ENCODE data around the gene PIF1. TPM values are rescaled to one million over a fixed set of nuclear protein-coding genes. Genes with fewer than 3 reads are reported as not detected.
"Not testable (repeated sequence)": the region's sequence is repeated elsewhere in the genome, so short reads cannot be mapped to it uniquely, and the experiment has no call there.

PIF1 gene
- polyA plus RNA-seq, 3 donors = 8.7 to 19.8 (median 16.3) TPM

DNA sequence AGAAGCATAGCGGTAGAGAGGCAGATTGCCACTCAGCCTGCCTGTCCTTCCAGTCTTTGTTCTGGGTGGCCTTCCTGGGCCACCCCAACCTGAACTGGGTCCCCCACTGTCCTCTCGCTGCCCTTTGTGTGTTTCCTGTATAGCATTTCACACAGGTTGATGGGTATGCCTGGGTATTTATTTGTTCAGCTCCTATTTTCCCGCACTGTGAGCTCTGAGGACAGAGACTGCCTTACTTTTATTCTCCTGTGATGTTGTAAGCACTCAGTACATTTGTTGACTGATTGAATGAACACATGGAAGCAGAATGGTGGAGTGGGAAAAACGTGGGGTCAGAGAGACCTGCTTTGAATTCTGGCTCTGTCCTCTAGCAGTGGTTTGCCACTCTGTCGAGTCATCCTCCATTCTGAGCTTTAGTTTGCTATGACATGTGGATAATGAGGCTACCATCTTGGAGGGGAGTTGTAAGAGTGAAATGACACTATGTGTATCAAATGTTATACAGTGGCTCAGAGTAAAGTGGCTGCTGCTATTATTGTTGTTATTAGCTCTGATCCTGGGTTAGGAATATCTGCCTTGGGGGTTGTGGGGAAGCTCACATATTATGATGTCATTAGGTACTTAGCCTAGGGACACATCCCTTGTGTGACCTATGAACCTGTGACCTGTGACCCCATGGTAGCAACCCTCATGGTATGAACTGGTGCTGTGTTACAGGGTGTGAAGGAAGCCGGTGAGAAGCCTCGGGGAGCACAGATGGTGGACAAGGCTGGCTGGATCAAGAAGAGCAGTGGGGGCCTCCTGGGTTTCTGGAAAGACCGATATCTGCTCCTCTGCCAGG, 22.6 kb upstream of the PIF1 start:
- DNase-seq = no peak

DNA sequence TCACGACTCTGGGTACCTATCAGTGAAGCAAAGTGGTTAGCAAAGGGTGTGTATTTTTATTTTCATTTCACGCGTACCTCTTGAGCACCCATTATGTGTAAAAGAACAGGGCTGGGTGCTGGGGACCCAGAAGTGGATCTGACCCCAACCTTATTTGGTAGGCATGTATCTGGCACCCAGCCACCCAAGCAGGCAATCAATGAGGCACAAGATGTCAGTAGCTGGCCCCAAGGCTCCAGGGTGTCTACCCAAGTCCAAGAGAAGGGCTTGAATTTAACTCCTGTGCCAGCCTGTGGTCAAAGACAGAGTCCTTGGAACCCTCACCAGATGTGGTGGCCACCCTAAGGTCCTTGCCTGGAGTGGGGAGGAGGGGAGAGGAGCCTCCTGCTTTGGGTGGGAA, 22.0 kb upstream of the PIF1 start:
- DNase-seq = no peak

DNA sequence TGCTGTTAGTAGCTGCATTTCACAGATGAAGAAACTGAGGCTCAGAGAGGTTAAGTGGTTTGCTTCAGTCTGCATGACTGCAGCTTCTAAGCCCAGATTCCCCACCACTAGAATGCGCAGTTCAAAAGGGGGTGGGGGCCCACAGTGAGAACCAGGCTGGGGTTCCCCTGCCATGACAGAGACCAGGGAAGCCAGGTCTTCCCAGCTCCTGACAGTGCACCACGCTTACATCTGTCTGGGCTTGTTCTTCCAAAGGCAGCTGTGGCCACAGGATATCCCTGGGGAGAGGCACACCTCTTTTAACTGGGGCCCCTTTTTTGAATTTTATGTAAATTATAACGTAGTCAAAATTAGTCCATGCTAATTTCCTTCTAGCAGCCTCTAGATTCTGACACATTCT, 21.6 kb upstream of the PIF1 start:
- no peak for DNase-seq

DNA sequence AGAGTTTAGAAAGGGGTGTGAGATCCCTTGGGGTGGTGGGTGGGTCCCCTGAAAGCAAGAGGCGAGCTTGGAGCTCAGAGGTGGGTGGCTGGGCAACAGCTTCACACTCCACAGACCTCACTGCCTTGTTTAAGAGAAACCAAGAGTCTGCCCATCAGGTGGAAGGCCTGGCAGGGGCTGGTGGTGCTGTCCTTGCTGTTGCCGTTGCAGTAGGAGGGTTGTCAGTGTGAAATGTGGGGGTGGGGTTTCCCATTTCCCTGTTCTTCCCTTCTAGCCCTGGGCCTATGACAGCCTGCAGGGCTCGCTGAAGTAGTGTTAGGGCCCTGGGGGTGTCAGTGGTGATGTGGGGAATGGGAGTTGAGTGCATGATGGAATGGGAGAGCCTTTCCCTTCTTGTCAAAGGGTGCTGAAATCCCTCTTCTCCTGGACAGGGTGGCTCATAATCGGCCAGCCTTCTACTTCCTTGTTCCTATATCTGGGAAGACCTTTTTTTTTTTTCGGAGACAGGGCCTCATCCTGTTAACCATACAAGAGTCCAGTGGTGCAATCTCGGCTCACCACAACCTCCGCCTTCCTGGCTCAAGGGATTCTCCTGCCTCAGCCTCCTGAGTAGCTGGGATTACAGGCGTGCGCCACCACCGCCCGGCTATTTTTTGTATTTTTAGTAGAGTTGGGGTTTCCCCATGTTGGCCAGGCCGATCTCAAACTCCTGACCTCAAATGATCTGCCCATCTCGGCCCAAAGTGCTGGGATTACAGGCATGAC, 20.6 kb upstream of the PIF1 start:
- no peak for DNase-seq

DNA sequence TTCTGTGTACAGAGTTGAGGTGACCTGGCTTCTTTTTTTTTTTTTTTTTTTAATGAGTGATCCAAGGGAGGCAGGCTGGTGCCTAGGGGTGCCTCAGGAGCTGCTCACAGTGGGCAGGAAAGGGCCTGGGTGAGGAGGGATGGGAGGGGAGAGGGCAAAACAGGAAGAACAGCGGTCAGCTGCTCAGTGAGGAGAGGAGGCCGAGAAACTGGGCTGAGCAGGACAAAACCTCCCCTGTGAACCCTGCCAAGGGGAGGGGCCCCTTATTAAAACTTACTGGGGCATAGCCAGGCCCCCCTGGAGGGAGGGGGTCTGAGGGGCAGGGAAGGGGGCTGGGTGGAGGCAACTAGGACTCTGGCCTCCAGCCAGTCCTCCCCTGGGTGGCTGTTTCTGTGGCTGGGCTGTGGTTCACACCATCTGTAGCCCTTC, 19.8 kb upstream of the PIF1 start:
- no peak for DNase-seq

DNA sequence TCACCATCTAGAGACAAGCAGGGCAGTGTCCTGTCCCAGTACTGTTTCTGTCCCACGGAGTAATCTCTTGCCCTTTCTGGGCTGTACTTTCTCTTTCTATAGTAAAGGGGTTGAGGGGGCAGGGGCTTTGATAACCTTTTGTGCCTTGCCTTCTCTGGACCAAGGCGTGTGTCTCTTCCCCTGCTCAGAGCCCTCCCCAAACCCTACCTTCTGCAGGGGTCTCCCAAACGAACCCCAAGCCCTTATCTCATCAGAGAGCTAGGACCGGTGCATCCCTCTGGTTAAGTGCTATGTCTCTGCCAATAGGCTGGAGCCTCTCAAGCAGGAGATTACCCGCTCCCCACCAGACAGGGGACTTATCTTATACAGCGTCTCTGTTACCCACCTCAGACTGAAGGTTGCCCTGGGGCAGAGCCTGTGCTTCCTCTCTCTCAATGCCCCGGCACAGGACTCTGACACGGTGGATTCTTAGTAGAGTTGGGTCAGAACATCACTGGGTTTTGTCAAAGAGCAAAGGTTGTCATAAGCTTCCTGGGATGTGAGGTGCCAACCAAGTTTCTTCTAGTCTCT, 19.2 kb upstream of the PIF1 start:
- DNase-seq = no peak

DNA sequence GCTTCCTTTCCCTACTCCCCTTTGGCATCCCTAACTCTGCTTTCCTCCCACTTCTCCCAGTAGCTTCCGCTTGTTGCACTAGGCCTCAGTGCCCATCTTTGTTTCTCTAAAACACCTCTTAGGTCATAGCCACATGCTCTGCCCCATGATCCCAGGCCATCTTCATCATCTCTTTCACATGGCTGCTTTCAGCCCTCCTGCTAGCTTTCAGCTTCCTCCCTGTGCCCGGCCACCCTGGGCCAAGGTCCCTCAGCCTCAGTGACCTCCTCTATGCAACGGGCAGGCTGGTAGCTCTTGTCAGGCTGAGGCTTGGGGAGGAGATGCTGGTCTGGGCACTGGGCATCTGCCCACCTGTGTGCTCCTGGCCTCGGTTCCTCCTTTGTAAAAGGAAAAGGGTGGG, 18.5 kb upstream of the PIF1 start:
- DNase-seq = no peak

DNA sequence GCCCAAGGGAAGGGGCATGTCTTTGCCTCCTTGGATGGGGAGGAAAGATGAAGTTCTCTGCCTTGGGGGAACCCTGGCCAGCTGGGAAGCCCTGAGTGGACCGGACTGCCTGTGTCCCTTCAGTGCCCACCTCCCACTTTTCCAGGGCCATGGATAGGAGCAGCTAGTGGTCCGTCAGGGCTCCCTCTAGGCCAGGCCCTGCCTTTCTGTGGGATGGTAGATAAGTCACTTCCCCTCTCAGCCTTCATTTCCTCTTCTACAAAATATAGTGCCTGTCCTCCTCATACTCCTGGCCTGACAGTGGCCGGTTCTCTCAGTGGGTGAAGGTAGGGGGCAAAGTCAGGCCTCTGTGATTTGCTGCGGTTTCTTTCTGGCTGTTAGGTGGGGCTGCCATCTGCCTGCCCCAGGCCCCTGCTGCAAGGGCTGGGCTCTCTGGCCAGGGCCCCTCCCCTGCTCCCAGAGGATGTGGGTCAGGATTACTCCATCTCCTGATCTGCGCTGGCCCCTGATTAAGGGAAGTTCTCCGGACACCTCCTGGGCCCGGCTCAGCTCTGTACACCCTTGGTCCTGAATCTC, 17.6 kb upstream of the PIF1 start:
- no peak for DNase-seq

DNA sequence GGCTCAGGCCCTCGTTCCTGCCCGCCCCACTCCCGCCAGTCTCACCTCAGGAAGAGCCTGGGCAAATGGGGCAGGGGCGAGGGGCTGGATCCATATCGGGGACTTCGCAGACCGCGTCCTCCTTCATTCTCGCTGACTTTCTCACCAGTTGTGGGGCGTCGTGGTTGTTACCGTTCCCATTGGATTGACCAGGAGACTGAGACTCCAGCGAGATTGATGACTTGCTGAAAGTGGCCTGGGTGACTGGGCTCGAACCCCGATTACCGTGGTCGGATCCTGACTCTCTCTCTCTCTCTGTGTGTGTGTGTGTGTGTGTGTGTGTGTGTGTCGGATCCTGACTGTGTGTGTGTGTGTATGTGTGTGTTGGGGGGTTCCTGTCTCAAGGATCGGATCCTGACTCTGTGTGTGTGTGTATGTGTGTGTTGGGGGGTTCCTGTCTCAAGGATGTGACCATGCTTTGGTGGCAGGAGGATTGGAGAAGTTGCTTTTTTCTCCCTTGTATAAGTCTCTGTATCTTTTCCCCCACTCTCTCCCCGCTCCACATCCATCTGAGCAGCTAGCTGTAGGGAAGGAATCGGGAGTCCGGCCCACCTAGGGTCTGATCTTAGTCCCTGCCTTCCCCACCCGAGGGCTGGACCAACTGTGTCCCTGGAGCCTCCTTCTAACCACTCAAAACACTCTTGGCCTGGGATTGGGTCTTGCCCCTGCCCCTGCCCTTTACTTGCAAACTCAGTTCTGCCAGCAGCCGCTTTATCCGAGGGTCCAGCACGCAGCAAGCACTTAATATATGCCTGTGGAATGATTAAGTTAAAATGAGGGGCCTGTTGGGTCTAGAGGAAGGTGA, 16.9 kb upstream of the PIF1 start:
- no peak for DNase-seq

DNA sequence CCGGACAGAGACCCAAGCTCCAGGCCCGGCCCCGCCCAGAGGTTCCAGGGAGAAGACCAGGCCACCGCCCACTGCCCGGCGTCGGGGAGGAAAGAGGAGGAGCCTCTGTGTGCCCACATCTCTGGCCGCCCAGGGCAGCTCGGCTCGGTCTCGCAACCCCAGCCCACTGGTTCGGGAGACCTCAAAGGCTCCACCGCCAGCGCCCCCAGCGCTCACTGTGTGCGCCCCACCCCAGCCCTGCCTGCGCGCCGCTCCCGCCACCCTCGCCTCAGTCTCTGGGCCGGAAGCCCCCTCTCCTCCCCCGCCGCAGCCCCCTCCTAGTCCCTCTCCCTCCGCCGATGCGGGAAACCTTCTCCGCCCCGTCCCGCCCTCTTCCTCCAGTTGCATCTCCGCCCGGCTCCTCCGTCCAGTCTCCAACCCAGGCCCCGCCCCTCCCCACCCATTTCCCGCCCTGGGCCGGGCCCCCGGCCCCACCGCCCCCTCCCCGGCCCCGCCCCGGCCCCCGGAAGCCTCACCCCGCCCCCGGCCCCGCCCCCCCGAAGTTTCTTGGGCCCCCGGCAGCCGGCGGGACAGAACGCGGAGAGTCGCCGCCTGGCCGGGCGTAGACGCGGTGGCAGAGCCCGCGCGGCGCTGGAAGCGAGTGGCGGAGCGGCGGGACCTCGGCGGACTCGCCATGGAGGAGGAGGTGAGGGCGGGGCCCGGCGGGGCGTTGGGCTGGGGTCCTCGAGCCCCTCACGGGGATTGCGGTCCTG, 16.1 kb upstream of the PIF1 start, which contains the start of gene PLEKHO2:
Gene PLEKHO2, plus strand, starts transcription at position 572 of the 752 bp plus-strand sequence. Its CDS starts 102 bp downstream, at position 674.
- peak; percentile 97 for DNase-seq

DNA sequence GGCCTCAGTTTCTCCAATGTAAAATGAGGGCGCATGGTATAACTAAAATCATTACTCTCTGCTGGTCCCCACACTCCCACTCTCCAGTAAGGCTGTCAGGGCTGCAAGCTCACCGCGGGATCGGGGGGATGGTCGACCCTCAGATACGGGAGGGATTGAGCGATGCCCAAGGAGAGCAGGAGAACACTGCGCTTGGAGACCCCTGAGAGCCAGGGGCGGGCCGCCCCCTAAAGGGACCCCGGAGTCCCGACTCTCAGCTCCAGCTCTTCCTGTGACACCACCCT, 15.6 kb upstream of the PIF1 start:
- DNase-seq = no peak

DNA sequence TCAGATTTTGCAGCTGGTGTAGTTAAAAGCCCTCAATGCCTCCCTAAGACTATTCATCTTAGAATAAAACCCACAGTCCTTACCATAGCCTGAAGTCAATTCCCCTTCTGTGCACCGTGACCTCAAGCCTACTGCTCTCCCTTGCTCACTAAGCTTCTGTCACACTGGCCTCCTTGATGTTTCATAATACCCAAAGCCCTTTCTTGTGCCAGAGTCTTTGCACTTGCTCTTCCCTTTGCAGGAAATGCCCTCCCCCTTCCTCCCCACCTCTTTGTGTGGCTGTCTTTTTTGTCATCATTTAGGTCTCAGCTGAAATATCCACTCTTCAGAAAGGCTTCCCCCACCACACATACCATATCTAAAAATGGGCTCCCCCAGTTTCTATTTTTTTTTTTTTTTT, 12.1 kb upstream of the PIF1 start:
- no peak for DNase-seq

DNA sequence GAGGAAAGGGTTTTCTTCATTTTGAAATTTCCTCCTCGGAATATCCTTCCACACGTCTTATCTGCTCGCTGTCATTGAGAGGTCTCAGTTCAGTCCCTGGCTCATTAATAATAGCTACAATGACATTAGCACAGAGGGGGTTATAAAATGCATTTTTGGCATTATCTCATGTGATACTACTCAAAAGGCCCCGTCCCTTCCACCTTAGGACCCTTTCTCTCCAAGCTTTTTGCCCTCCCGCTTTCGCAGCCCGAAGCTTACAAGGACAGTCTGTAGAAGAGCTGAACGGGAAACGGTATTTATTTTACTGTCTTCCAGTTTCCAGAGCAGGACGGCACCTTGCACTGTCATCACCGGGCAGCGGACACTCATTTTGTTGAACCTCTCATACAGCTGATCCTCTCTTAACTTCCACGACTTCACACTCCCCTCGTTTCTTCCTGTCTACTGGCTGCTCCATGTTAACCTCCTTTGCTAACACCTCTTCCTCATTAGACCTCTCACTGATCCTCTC, 10.6 kb upstream of the PIF1 start:
- no peak for DNase-seq

DNA sequence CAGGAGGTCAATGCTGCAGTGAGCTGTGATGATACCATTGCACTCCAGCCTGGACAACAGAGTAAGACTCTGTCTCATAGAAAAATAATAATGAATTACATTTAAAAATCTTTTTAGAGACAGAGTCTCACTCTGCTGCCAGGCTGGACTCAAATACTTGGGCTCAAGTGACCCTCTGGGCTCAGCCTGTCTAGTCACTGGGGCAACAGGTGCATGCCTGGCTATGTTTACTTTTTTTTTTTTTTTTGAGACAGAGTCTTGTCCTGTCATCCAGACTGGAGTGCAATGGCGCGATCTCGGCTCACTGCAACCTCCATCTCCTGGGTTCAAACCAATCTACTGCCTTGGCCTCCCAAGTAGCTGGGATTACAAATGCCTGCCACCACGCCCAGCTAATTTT, 8.2 kb upstream of the PIF1 start:
- no peak for DNase-seq

DNA sequence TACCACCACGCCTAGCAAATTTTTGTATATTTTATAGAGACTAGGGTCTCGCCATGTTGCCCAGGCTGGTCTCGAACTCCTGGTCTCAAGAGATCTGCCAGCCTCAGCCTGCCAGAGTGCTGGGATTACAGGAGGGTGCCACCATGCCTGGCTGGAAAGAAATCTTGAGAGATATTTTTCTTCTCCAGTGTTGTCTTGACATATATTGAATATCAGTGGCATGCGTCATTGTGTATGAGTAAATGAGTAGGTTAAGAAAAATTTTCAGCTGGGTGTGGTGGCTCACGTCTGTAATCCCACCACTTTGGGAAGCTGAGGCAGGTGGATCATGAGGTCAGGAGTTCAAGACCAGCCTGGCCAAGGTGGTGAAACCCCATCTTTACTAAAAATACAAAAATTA, 3.5 kb upstream of the PIF1 start:
- no peak for DNase-seq

DNA sequence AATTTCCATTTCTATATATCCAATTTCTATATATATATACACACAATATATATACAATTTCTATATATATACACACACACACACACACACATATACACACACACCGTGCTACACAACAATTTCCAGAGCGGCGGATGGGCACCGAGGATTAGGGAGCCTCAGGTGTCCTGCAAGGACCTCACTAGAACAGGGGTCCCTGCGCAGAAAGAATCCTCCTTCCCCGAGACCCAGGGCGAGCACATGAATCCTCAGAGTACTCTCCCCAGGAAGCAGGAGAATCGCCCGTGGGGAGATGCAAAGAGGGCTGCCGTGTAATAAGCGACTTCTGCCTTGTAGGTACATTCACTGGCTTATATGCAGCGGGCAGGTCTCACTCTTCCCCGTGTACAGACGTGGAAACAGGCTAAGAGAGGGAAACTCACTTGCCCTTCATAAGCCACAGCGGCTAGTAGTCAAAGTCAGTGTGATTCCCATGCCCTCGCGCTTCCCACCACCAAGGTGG, 467 bp downstream of the PIF1 start:
- no peak for DNase-seq

DNA sequence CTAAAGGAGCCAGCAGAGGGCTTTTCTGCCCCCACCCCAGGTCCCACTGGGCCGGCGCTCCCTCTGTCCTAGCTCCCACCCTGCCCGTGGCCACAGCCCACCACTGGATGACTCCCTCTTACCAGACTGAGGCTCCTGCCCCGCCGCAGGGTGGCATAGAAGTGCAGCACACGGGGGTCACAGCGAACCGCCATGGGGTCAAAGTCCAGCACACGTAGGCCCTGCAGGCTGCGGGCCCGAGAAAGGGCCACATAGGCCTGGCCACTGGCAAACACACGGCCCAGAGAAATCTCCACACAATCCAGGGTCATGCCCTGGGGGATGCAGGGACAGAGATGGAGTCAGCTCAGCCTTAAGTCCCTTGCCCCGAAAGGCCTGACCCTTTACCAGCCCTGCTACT, 9.0 kb downstream of the PIF1 start:
- no peak for DNase-seq

DNA sequence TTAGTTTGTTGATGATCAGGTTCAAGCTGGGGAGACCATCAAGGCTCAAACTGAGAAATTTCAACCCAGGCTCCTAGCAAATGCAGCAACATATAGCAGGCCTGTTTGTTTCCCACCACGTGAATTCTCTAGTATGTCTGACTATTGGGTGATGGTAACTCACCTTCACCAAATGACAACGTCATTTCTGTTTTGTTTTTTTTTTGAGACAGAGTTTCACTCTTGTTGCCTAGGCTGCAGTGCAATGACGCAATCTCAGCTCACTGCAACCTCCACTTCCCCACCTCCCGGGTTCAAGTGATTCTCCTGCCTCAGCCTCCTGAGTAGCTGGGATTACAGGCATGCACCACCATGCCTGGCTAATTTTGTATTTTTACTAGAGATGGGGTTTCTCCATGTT, 10.5 kb downstream of the PIF1 start:
- DNase-seq = not testable (repeated sequence)

DNA sequence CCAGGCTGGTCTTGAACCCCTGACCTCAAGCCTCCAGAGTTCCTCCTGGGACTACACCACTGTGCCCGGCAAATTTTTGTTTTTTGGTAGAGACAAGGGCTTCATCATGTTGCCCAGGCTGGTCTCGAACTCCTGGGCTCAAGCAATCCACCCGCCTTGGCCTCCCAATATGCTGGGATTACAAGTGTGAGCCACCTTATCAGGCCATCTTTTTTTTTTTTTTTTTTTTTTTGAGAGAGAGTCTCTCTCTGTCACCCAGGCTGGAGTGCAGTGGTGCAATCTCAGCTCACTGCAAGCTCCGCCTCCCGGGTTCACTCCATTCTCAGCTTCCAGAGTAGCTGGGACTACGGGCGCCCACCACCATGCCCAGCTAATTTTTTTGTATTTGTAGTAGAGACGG, 11.2 kb downstream of the PIF1 start:
- not testable (repeated sequence) for DNase-seq

DNA sequence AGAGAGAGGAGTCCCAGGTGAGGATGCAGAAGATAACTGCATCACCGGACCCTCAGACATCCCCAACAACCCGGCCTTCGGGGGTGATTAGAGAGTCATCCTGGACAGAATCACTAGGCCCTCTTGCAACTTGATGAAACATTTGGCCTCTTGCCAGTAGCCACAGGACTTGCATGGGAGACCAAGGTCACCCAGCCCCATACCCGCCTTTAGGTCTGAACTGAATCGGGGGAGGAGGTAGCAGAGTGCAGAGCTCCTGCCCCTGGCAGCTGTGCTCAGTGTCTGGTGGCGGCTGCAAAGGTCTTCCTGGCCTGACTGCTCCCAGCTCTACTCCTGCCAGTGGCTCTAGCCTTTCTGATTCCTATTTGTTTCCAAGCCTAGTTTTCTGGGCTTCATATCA, 12.4 kb downstream of the PIF1 start:
- DNase-seq = peak; percentile 40

Data from renal pelvis (tissue), 4 donors.